ENCODE data around the gene PRXL2B. TPM values are rescaled to one million over a fixed set of nuclear protein-coding genes. Genes with fewer than 3 reads are reported as not detected.

Gene PRXL2B
- total RNA-seq, 1 experiment from 2014 or later: 31.0 TPM

- intact Hi-C loops (cut with micrococcal nuclease; ENCODE audit: unreplicated experiment): no loop called here
- Mint-ChIP-seq H3K36me3 (ENCODE audit: insufficient read depth, unreplicated experiment) (no peaks in the 10 kb centered on the region), H3K4me3 (ENCODE audit: low read depth, unreplicated experiment) (no peak overlapping the region), H3K9me3 (ENCODE audit: low read depth, unreplicated experiment) (peaks cover 2% of the 10 kb centered on the region), H3K27ac (ENCODE audit: unreplicated experiment) (no peak overlapping the region), H3K4me1 (ENCODE audit: low read depth, unreplicated experiment) (no peaks in the 10 kb centered on the region), H3K27me3 (ENCODE audit: unreplicated experiment) (peaks cover 65% of the 10 kb centered on the region)
- no TSS peak for BruUV-seq (replicated peaks)
- no peak for DNase-seq
- no peak for TF ChIP-seq CTCF (IDR thresholded peaks at IDR 0.05; ENCODE audit: unreplicated experiment)
- CTCF ChIA-PET: no interaction called here
Observed at GRCh38 chr1:2629627-2630497, 43.3 kb downstream of the PRXL2B start.

GRCh38 chr1:2630498-2631135, 44.0 kb downstream of the PRXL2B start:
- CTCF ChIA-PET: no interaction called here
- DNase-seq: no peak
- BruUV-seq (replicated peaks): no TSS peak

GRCh38 chr1:2631136-2632050, 44.8 kb downstream of the PRXL2B start:
- Mint-ChIP-seq H3K4me3 (ENCODE audit: low read depth, unreplicated experiment) (no peak overlapping the region), H3K36me3 (ENCODE audit: insufficient read depth, unreplicated experiment) (no peaks in the 10 kb centered on the region), H3K9me3 (ENCODE audit: low read depth, unreplicated experiment) (no peaks in the 10 kb centered on the region), H3K27ac (ENCODE audit: unreplicated experiment) (no peak overlapping the region), H3K27me3 (ENCODE audit: unreplicated experiment) (peaks cover 57% of the 10 kb centered on the region), H3K4me1 (ENCODE audit: low read depth, unreplicated experiment) (no peaks in the 10 kb centered on the region)
- CTCF ChIA-PET: interaction anchor here (0.6 kb wide), 1 partner anchor 137 kb away, joined by 3 read pairs; no protein-coding TSS in a partner anchor
- no peak for TF ChIP-seq CTCF (IDR thresholded peaks at IDR 0.05; ENCODE audit: unreplicated experiment)
- intact Hi-C loops (cut with micrococcal nuclease; ENCODE audit: unreplicated experiment): no loop called here
- DNase-seq: no peak
- no TSS peak for BruUV-seq (replicated peaks)

More at GRCh38 chr1:2630498-2631135, 44.0 kb downstream of the PRXL2B start:
- Mint-ChIP-seq H3K9me3 (ENCODE audit: low read depth, unreplicated experiment) (peaks cover 2% of the 10 kb centered on the region), H3K4me1 (ENCODE audit: low read depth, unreplicated experiment) (no peaks in the 10 kb centered on the region), H3K4me3 (ENCODE audit: low read depth, unreplicated experiment) (no peak overlapping the region), H3K27ac (ENCODE audit: unreplicated experiment) (no peak overlapping the region), H3K36me3 (ENCODE audit: insufficient read depth, unreplicated experiment) (no peaks in the 10 kb centered on the region), H3K27me3 (ENCODE audit: unreplicated experiment) (peaks cover 57% of the 10 kb centered on the region)
- intact Hi-C loops (cut with micrococcal nuclease; ENCODE audit: unreplicated experiment): no loop called here
- TF ChIP-seq CTCF (IDR thresholded peaks at IDR 0.05; ENCODE audit: unreplicated experiment): no peak

- H3K36me3 Mint-ChIP-seq (ENCODE audit: insufficient read depth, unreplicated experiment): no peaks in the 10 kb centered on the region
- TF ChIP-seq CTCF (IDR thresholded peaks at IDR 0.05; ENCODE audit: unreplicated experiment): no peak
- no peak overlapping the region for H3K4me3 Mint-ChIP-seq (ENCODE audit: low read depth, unreplicated experiment)
- H3K4me1 Mint-ChIP-seq (ENCODE audit: low read depth, unreplicated experiment): no peaks in the 10 kb centered on the region
- CTCF ChIA-PET: interaction anchor here (0.7 kb wide), 1 partner anchor 205 kb away, joined by 5 read pairs; no protein-coding TSS in a partner anchor
- H3K9me3 Mint-ChIP-seq (ENCODE audit: low read depth, unreplicated experiment): peaks cover 3% of the 10 kb centered on the region
- BruUV-seq (replicated peaks): no TSS peak
- intact Hi-C loops (cut with micrococcal nuclease; ENCODE audit: unreplicated experiment): no loop called here
- DNase-seq: no peak
- peaks cover 57% of the 10 kb centered on the region for H3K27me3 Mint-ChIP-seq (ENCODE audit: unreplicated experiment)
- H3K27ac Mint-ChIP-seq (ENCODE audit: unreplicated experiment): no peak overlapping the region
Observed at GRCh38 chr1:2632051-2632430, 45.5 kb downstream of the PRXL2B start.
